ENCODE results near the gene CHL1. TPM values are rescaled to one million over a fixed set of nuclear protein-coding genes. Genes with fewer than 3 reads are reported as not detected.

Gene CHL1
- total and polyA plus RNA-seq, 2 of the 8 experiments (the other 6 are each of a cell fraction or from before 2014, with no cell fraction given) = 0.05 to 0.99 TPM

DNA sequence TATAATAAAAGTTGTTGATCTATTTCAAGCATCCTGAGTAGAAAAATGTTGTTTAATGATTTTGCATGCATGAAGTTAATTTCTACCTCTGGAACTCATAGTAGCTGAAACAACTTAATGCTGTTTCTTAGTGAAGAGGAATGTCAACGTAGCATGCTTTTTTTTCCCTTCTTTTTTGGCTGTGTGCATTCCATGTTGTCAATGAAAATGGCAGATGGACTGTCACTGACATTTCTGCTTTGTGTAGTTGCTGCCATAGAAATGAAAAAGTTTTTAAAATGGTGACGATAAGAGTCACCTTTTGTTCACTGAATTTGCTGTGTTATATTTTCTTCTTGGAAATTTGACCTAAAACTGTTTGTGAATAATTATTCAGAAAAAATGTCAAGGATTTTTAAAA lies 116.3 kb downstream of the CHL1 start:
- no peak overlapping the region for H2AFZ ChIP-seq (ENCODE audit: low read length)
- WGBS, 2 experiments (ENCODE audit: extremely low coverage in 1 of 2, insufficient coverage in 1 of 2, insufficient read length in 1 of 2, insufficient replicate concordance in 2 of 2, low coverage in 1 of 2, low lambda C conversion rate in 2 of 2, missing lambda C conversion rate in 1 of 2) = 92% methylated on average over 2 of the region's 2 CpGs; no CpG with 5 or more reads in 1 of the 2 experiments
- CTCF ChIA-PET (ENCODE audit: partially characterized antibody) = interaction anchor here (1.4 kb wide), 1 partner anchor 41 kb away, joined by 3 read pairs; no protein-coding TSS in a partner anchor

More for the DNA sequence above, 116.3 kb downstream of the CHL1 start:
- Histone ChIP-seq H3K56ac (replicated peaks; ENCODE audit: insufficient read length, low read depth, low read length) (no peak overlapping the region), H3K4me2 (ENCODE audit: insufficient read depth in 1 of 2, low read depth in 2 of 2, low read length in 2 of 2) (no peak overlapping the region), H3K27ac (ENCODE audit: low read depth, low read length) (no peak overlapping the region), H3K18ac (ENCODE audit: extremely low read depth, low read length) (no peak overlapping the region), H2BK15ac (ENCODE audit: low read length) (no peak overlapping the region), H2BK12ac (ENCODE audit: low read depth, low read length) (no peak overlapping the region), H2BK20ac (ENCODE audit: low read length) (no peak overlapping the region), H3K4ac (replicated peaks; ENCODE audit: insufficient read length, low read depth, low read length) (no peak overlapping the region), H2BK5ac (ENCODE audit: low read depth, low read length) (no peak overlapping the region), H3K9ac (replicated peaks in 1 of 4; ENCODE audit: extremely low read depth in 1 of 4, low read depth in 3 of 4, low read length in 3 of 4) (no peak overlapping the region), H2BK120ac (replicated peaks; ENCODE audit: low read depth, low read length) (no peak overlapping the region), H2AK5ac (ENCODE audit: low read depth, low read length) (no peak overlapping the region), H3K79me2 (ENCODE audit: control insufficient read depth in 1 of 2, insufficient read depth in 2 of 2, low read length in 2 of 2) (no peaks in the 10 kb centered on the region), H3K4me3 (ENCODE audit: extremely low read depth in 1 of 4, insufficient read depth in 2 of 4, low read depth in 3 of 4, low read length in 4 of 4) (no peak overlapping the region), H4K5ac (ENCODE audit: insufficient read length, low read depth, low read length) (no peak overlapping the region), H3K23ac (ENCODE audit: insufficient read length) (no peak overlapping the region), H3K9me3 (ENCODE audit: insufficient read depth in 2 of 2, low read depth in 1 of 2, low read length in 1 of 2) (no peaks in the 10 kb centered on the region), H4K8ac (ENCODE audit: extremely low read depth, insufficient read depth, low read length) (no peak overlapping the region), H4K91ac (replicated peaks; ENCODE audit: insufficient read length, low read length) (no peak overlapping the region), H3K36me3 (ENCODE audit: control insufficient read depth in 2 of 4, insufficient read depth in 4 of 4, low read length in 3 of 4) (no peaks in the 10 kb centered on the region), H3K23me2 (ENCODE audit: low read depth, low read length) (no peaks in the 10 kb centered on the region), H3K4me1 (replicated peaks in 1 of 4; ENCODE audit: control insufficient read depth in 3 of 4, insufficient read depth in 4 of 4, low read length in 3 of 4) (no peaks in the 10 kb centered on the region), H4K20me1 (replicated peaks in 1 of 2; ENCODE audit: control insufficient read depth in 1 of 2, insufficient read depth in 2 of 2, low read length in 2 of 2) (no peaks in the 10 kb centered on the region), H3K14ac (ENCODE audit: insufficient read length) (no peak overlapping the region), H3K79me1 (ENCODE audit: low read depth, low read length) (no peaks in the 10 kb centered on the region), H3K27me3 (replicated peaks in 1 of 4; ENCODE audit: control insufficient read depth in 3 of 4, extremely low read depth in 1 of 4, insufficient read depth in 3 of 4, low read length in 3 of 4) (no peaks in the 10 kb centered on the region)
- TF ChIP-seq GABPA (IDR thresholded peaks at IDR 0.05; ENCODE audit: borderline replicate concordance, insufficient read depth, low read length) = no peak
- TF ChIP-seq KDM5A (IDR thresholded peaks at IDR 0.05; ENCODE audit: low read length) = no peak
- TF ChIP-seq, protein P1, sequence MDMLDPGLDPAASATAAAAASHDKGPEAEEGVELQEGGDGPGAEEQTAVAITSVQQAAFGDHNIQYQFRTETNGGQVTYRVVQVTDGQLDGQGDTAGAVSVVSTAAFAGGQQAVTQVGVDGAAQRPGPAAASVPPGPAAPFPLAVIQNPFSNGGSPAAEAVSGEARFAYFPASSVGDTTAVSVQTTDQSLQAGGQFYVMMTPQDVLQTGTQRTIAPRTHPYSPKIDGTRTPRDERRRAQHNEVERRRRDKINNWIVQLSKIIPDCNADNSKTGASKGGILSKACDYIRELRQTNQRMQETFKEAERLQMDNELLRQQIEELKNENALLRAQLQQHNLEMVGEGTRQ (IDR thresholded peaks at IDR 0.05; ENCODE audit: low read length) = no peak
- no peak for TF ChIP-seq TBP (IDR thresholded peaks at IDR 0.05; ENCODE audit: low read depth, low read length)
- no peak for TF ChIP-seq BACH1 (IDR thresholded peaks at IDR 0.05; ENCODE audit: low read length)
- no peak for TF ChIP-seq TEAD4 (IDR thresholded peaks at IDR 0.05; ENCODE audit: low read depth, low read length)
- no peak for TF ChIP-seq SP4 (IDR thresholded peaks at IDR 0.05; ENCODE audit: low read length)
- no peak for TF ChIP-seq CREB1 (IDR thresholded peaks at IDR 0.05)
- no peak for TF ChIP-seq POLR2AphosphoS5 (IDR thresholded peaks at IDR 0.05; ENCODE audit: low read depth, low read length)
- TF ChIP-seq TAF7 (optimal IDR thresholded peaks at IDR 0.05; ENCODE audit: borderline replicate concordance, low read depth, low read length) = no peak
- no peak for TF ChIP-seq BCL11A (IDR thresholded peaks at IDR 0.05; ENCODE audit: low read depth in 2 of 2, low read length in 2 of 2)
- TF ChIP-seq SIN3A (conservative IDR thresholded peaks at IDR 0.05 in 1 of 2, IDR thresholded peaks at IDR 0.05 in 1 of 2; ENCODE audit: low read depth in 1 of 2, low read length in 2 of 2) = no peak
- no peak for TF ChIP-seq SIRT6 (IDR thresholded peaks at IDR 0.05; ENCODE audit: low read length)
- DNase-seq (ENCODE audit: low read depth in 1 of 2, low spot score in 2 of 2) = no peak
- FAIRE-seq = no peak
- POLR2A ChIA-PET (ENCODE audit: partially characterized antibody) = no interaction called here
